Erythroblast (primary cell): ENCODE data around the gene ATF2.

Experiments
- GATA1 ChIP-seq: IDR thresholded peaks from 2 replicates; pipeline ENCODE4 v1.6.1; 2011; ENCODE audit warnings: low read depth, mild to moderate bottlenecking, control low read depth, low read length, moderate library complexity
- POLR2A ChIP-seq: IDR thresholded peaks from 2 replicates; pipeline ENCODE4 v1.6.1; 2011; ENCODE audit warnings: mild to moderate bottlenecking, low read length

DNA sequence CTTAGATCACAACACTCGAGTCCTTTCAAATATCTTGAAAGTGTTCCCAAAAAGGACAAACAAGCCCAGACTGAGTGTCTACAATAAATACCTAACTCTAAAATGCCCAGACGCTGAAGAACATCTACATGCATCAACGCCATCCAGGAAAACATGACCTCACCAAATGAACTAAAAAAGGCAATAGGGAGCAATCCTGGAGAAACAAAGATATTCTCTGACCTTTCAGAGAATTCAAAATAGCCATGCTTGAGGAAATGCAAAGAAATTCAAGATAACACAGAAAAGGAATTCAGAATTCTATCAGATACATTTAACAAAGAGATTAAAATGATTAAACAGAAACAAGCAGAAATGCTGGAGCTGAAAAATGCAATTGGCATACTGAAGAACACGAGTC lies 101.6 kb downstream of the ATF2 start:
- no peak for TF ChIP-seq POLR2A
- TF ChIP-seq GATA1, result no peak
